ENCODE measurements around the gene IL1RL2. TPM values are rescaled to one million over a fixed set of nuclear protein-coding genes. Genes with fewer than 3 reads are reported as not detected.

IL1RL2 gene
- total RNA-seq, 1 experiment from 2014 or later, result 0.11 TPM

- H2AFZ ChIP-seq (ENCODE audit: low read length), result no peak overlapping the region
- no peaks in the 10 kb centered on the region for H3K9me3 ChIP-seq (ENCODE audit: low read length)
- H3K27ac ChIP-seq (ENCODE audit: low read length), result no peak overlapping the region
- no peak overlapping the region for H3K4me2 ChIP-seq (ENCODE audit: low read length)
- H3K4me1 ChIP-seq (ENCODE audit: insufficient read depth, low read length), result peaks cover 28% of the 10 kb centered on the region
- H3F3A ChIP-seq (ENCODE audit: low read length, unreplicated experiment), result no peaks in the 10 kb centered on the region
- ChIA-PET POLR2A (ENCODE audit: unreplicated experiment) (no interaction called here), CTCF (no interaction called here)
- no peaks in the 10 kb centered on the region for H3K27me3 ChIP-seq (ENCODE audit: low read length)
- H4K20me1 ChIP-seq (ENCODE audit: low read length), result no peaks in the 10 kb centered on the region
- no peaks in the 10 kb centered on the region for H3K36me3 ChIP-seq (ENCODE audit: low read depth, low read length)
- H3K9me2 ChIP-seq (replicated peaks; ENCODE audit: low read length), result no peaks in the 10 kb centered on the region
- TF ChIP-seq, protein P1, sequence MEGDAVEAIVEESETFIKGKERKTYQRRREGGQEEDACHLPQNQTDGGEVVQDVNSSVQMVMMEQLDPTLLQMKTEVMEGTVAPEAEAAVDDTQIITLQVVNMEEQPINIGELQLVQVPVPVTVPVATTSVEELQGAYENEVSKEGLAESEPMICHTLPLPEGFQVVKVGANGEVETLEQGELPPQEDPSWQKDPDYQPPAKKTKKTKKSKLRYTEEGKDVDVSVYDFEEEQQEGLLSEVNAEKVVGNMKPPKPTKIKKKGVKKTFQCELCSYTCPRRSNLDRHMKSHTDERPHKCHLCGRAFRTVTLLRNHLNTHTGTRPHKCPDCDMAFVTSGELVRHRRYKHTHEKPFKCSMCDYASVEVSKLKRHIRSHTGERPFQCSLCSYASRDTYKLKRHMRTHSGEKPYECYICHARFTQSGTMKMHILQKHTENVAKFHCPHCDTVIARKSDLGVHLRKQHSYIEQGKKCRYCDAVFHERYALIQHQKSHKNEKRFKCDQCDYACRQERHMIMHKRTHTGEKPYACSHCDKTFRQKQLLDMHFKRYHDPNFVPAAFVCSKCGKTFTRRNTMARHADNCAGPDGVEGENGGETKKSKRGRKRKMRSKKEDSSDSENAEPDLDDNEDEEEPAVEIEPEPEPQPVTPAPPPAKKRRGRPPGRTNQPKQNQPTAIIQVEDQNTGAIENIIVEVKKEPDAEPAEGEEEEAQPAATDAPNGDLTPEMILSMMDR (conservative IDR thresholded peaks at IDR 0.05; ENCODE audit: low read depth, low read length), result no peak
- TF ChIP-seq EZH2 (IDR thresholded peaks at IDR 0.05; ENCODE audit: low read length, unreplicated experiment) (no peak), EZH2phosphoT487 (IDR thresholded peaks at IDR 0.05; ENCODE audit: borderline replicate concordance, low read length) (no peak)
- DNase-seq, result no peak
- H3K4me3 ChIP-seq (ENCODE audit: low read length), result no peak overlapping the region
- no peak overlapping the region for H3K9ac ChIP-seq (ENCODE audit: low read length)
- H3K79me2 ChIP-seq (ENCODE audit: low read length), result no peaks in the 10 kb centered on the region
- no TSS peak for BruUV-seq (replicated peaks)
- intact Hi-C loops (cut with micrococcal nuclease), result no loop called here
- no peak for ATAC-seq
Observed at GRCh38 chr2:102282678-102283091, 95.9 kb downstream of the IL1RL2 start.

DNA sequence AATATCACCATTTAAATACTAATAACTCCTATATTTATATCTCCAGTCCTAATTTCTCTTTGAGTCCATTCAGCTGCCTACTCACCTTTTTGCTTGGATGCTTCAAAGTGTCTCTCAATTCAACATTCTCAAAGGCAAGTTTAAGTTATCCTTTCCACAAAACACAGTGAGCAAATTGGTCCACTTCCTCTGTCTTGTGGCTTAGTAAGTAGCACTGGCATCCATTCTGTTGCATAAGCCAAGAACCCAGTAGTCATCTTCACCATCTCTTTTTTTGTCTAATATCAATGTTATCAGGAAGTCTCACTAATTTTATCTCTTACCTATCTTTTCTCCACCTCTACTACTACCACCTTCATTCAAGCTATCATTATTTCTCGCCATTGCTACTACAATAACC is 97.2 kb downstream of the IL1RL2 start:
- DNase-seq (no peak), ATAC-seq (no peak)
- CTCF ChIA-PET, result no interaction called here
- TF ChIP-seq EZH2phosphoT487 (IDR thresholded peaks at IDR 0.05; ENCODE audit: borderline replicate concordance, low read length), result no peak
- no peak for TF ChIP-seq EZH2 (IDR thresholded peaks at IDR 0.05; ENCODE audit: low read length, unreplicated experiment)
- TF ChIP-seq, protein P1 (conservative IDR thresholded peaks at IDR 0.05; ENCODE audit: low read depth, low read length), result no peak
- Histone ChIP-seq H3F3A (ENCODE audit: low read length, unreplicated experiment) (no peaks in the 10 kb centered on the region), H4K20me1 (ENCODE audit: low read length) (no peaks in the 10 kb centered on the region), H3K27me3 (ENCODE audit: low read length) (no peaks in the 10 kb centered on the region), H3K4me3 (ENCODE audit: low read length) (no peak overlapping the region), H3K36me3 (ENCODE audit: low read depth, low read length) (no peaks in the 10 kb centered on the region), H3K9me3 (ENCODE audit: low read length) (no peaks in the 10 kb centered on the region), H3K9me2 (replicated peaks; ENCODE audit: low read length) (no peaks in the 10 kb centered on the region), H3K9ac (ENCODE audit: low read length) (no peak overlapping the region), H3K4me1 (ENCODE audit: insufficient read depth, low read length) (peaks cover 28% of the 10 kb centered on the region), H2AFZ (ENCODE audit: low read length) (no peak overlapping the region), H3K79me2 (ENCODE audit: low read length) (no peaks in the 10 kb centered on the region), H3K4me2 (ENCODE audit: low read length) (peak overlapping the region; percentile 62), H3K27ac (ENCODE audit: low read length) (no peak overlapping the region)
- intact Hi-C loops (cut with micrococcal nuclease), result loop anchor here (2.0 kb wide), 1 partner anchor 25 kb away; no protein-coding TSS in a partner anchor
- POLR2A ChIA-PET (ENCODE audit: unreplicated experiment), result interaction anchor here (0.5 kb wide), 1 partner anchor 53 kb away, joined by 8 read pairs; no protein-coding TSS in a partner anchor
- no TSS peak for BruUV-seq (replicated peaks)

DNA sequence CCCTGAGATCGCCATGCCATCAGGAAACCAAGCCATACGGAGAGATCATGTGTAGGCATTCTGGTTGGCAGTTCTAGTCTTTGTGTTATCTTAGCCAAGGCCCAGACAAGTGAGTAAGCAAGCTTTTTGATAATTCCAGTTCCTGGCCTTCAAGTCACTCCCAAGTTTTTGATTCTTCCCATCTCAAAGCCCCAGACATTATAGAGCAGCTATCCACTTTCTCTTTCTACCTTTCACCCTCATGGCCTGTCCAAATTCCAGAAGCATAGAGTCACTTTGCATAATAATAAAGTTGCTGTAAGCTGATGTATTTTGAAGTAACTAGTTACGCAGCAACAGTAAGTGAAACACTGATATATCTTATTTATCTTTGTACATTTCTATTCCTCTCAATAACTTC is 97.8 kb downstream of the IL1RL2 start:
- Histone ChIP-seq H3K4me2 (ENCODE audit: low read length) (peak overlapping the region; percentile 62), H3K4me3 (ENCODE audit: low read length) (peak overlapping the region; percentile 3; the same call in 1 of the 2 replicates), H3K27ac (ENCODE audit: low read length) (peak overlapping the region; percentile 74), H3K9me3 (ENCODE audit: low read length) (no peaks in the 10 kb centered on the region), H3K4me1 (ENCODE audit: insufficient read depth, low read length) (peaks cover 28% of the 10 kb centered on the region), H3F3A (ENCODE audit: low read length, unreplicated experiment) (no peaks in the 10 kb centered on the region), H2AFZ (ENCODE audit: low read length) (no peak overlapping the region), H3K36me3 (ENCODE audit: low read depth, low read length) (no peaks in the 10 kb centered on the region), H3K79me2 (ENCODE audit: low read length) (no peaks in the 10 kb centered on the region), H4K20me1 (ENCODE audit: low read length) (no peaks in the 10 kb centered on the region), H3K9me2 (replicated peaks; ENCODE audit: low read length) (no peaks in the 10 kb centered on the region), H3K9ac (ENCODE audit: low read length) (peak overlapping the region; percentile 18; the same call in 1 of the 2 replicates), H3K27me3 (ENCODE audit: low read length) (no peaks in the 10 kb centered on the region)
- intact Hi-C loops (cut with micrococcal nuclease), result loop anchor here (1.0 to 2.0 kb wide), 3 partner anchors 26 to 53 kb away; no protein-coding TSS in a partner anchor
- ATAC-seq, result peak; percentile 26; the same call in 1 of the 2 replicates
- ChIA-PET POLR2A (ENCODE audit: unreplicated experiment) (interaction anchor here (0.5 kb wide), 1 partner anchor 52 kb away, joined by 8 read pairs; no protein-coding TSS in a partner anchor), CTCF (no interaction called here)
- BruUV-seq (replicated peaks), result no TSS peak
- peak; percentile 62 for DNase-seq
- TF ChIP-seq, protein P1 (conservative IDR thresholded peaks at IDR 0.05; ENCODE audit: low read depth, low read length), result no peak
- TF ChIP-seq EZH2 (IDR thresholded peaks at IDR 0.05; ENCODE audit: low read length, unreplicated experiment), result no peak
- no peak for TF ChIP-seq EZH2phosphoT487 (IDR thresholded peaks at IDR 0.05; ENCODE audit: borderline replicate concordance, low read length)

Measured in PC-3 (cell line).